HG02840 (cell line): ENCODE data around the gene PRRX2.

ENCODE experiments used
- ATAC-seq: cut with Tn5 transposase; IDR thresholded peaks from one replicate; pipeline ENCODE4 v1.9.1; 2021; ENCODE audit warnings: mild to moderate bottlenecking, moderate library complexity, moderate number of reproducible peaks; ENCODE audit not compliant: unreplicated experiment, low FRiP score

Gene PRRX2

GRCh38 chr9:129673602-129674001, 8.2 kb downstream of the PRRX2 start:
- ATAC-seq: no peak

GRCh38 chr9:129674229-129674628, 8.8 kb downstream of the PRRX2 start:
- no peak for ATAC-seq

- no peak for ATAC-seq
Measured at GRCh38 chr9:129675620-129676019, 10.2 kb downstream of the PRRX2 start.

- ATAC-seq: no peak
Measured at GRCh38 chr9:129676287-129676686, 10.8 kb downstream of the PRRX2 start.

- no peak for ATAC-seq
Measured at GRCh38 chr9:129676975-129677374, 11.5 kb downstream of the PRRX2 start.

- ATAC-seq: no peak
Measured at GRCh38 chr9:129677456-129677855, 12.0 kb downstream of the PRRX2 start.

GRCh38 chr9:129678844-129679243, 13.4 kb downstream of the PRRX2 start:
- no peak for ATAC-seq

GRCh38 chr9:129679537-129679936, 14.1 kb downstream of the PRRX2 start:
- no peak for ATAC-seq

GRCh38 chr9:129681924-129682323, 16.5 kb downstream of the PRRX2 start:
- no peak for ATAC-seq

- no peak for ATAC-seq
Measured at GRCh38 chr9:129682381-129682780, 16.9 kb downstream of the PRRX2 start.

GRCh38 chr9:129685220-129685932, 19.9 kb downstream of the PRRX2 start:
- ATAC-seq: no peak

- no peak for ATAC-seq
Measured at GRCh38 chr9:129685933-129686259, 20.4 kb downstream of the PRRX2 start.

GRCh38 chr9:129686736-129687135, 21.3 kb downstream of the PRRX2 start:
- ATAC-seq: no peak

GRCh38 chr9:129687391-129687790, 21.9 kb downstream of the PRRX2 start:
- no peak for ATAC-seq

GRCh38 chr9:129688285-129689043, 23.0 kb downstream of the PRRX2 start:
- no peak for ATAC-seq

GRCh38 chr9:129692534-129692933, 27.1 kb downstream of the PRRX2 start:
- ATAC-seq: no peak

- ATAC-seq: no peak
Measured at GRCh38 chr9:129693741-129694140, 28.3 kb downstream of the PRRX2 start.

- ATAC-seq: no peak
Measured at GRCh38 chr9:129694243-129694646, 28.8 kb downstream of the PRRX2 start.

GRCh38 chr9:129695870-129696269, 30.4 kb downstream of the PRRX2 start:
- ATAC-seq: no peak

- ATAC-seq: no peak
Measured at GRCh38 chr9:129696944-129697655, 31.7 kb downstream of the PRRX2 start.

GRCh38 chr9:129697656-129698253, 32.3 kb downstream of the PRRX2 start:
- ATAC-seq: no peak
